ENCODE data around the gene DLGAP3. TPM values are rescaled to one million over a fixed set of nuclear protein-coding genes. Genes with fewer than 3 reads are reported as not detected.
A peak's percentile ranks its signal among the peaks of the same experiment; 100 is the strongest.

The DLGAP3 gene
- total and polyA plus RNA-seq, 9 donors, result 0.15 to 0.95 (median 0.24) TPM

- H3K27me3 ChIP-seq (ENCODE audit: control insufficient read depth, insufficient read depth, low read length), result peaks cover 29% of the 10 kb centered on the region
- 24% methylated on average over 3 of the region's 4 CpGs for WGBS (ENCODE audit: insufficient coverage)
These were observed 39.7 kb downstream of the DLGAP3 start for GRCh38 chr1:34889705-34890104.

DNA sequence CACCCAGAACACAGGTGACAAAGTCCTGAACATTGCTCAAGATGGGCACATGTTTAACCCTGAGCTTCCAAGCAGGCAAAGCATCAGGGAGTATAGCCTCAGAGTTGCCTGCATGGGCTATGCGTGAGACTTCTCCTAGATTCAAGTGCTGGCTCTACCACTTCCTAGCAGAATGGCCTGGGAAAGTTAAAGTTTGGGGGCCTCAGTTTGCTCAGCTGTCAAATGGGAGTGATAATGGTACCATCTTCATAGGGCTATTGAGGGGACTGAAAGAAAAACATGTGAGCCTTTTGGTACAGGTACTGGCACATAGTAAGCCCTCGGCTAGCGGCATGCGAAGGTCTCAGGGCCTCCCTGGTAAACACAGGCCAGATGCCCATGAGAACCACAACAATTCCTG lies 41.9 kb downstream of the DLGAP3 start:
- DNase-seq, result no peak
- Histone ChIP-seq H3K27me3 (ENCODE audit: control insufficient read depth, insufficient read depth, low read length) (peaks cover 44% of the 10 kb centered on the region), H3K27ac (ENCODE audit: low read length) (no peak overlapping the region), H3K4me1 (ENCODE audit: control insufficient read depth, insufficient read depth, low read length) (peaks cover 5% of the 10 kb centered on the region), H3K9me3 (replicated peaks; ENCODE audit: control insufficient read depth, low read depth, low read length) (peaks cover 6% of the 10 kb centered on the region), H3K4me3 (ENCODE audit: low read length) (no peak overlapping the region), H3K36me3 (ENCODE audit: control insufficient read depth, insufficient read depth, low read length) (no peaks in the 10 kb centered on the region)
- 86% methylated on average over 1 of the region's 4 CpGs for WGBS (ENCODE audit: insufficient coverage)

More at GRCh38 chr1:34889705-34890104, 39.7 kb downstream of the DLGAP3 start:
- no peak overlapping the region for H3K27ac ChIP-seq (ENCODE audit: low read length)
- DNase-seq, result no peak
- H3K9me3 ChIP-seq (replicated peaks; ENCODE audit: control insufficient read depth, low read depth, low read length), result peaks cover 7% of the 10 kb centered on the region
- no peaks in the 10 kb centered on the region for H3K36me3 ChIP-seq (ENCODE audit: control insufficient read depth, insufficient read depth, low read length)
- no peak overlapping the region for H3K4me3 ChIP-seq (ENCODE audit: low read length)
- H3K4me1 ChIP-seq (ENCODE audit: control insufficient read depth, insufficient read depth, low read length), result peaks cover 5% of the 10 kb centered on the region

DNA sequence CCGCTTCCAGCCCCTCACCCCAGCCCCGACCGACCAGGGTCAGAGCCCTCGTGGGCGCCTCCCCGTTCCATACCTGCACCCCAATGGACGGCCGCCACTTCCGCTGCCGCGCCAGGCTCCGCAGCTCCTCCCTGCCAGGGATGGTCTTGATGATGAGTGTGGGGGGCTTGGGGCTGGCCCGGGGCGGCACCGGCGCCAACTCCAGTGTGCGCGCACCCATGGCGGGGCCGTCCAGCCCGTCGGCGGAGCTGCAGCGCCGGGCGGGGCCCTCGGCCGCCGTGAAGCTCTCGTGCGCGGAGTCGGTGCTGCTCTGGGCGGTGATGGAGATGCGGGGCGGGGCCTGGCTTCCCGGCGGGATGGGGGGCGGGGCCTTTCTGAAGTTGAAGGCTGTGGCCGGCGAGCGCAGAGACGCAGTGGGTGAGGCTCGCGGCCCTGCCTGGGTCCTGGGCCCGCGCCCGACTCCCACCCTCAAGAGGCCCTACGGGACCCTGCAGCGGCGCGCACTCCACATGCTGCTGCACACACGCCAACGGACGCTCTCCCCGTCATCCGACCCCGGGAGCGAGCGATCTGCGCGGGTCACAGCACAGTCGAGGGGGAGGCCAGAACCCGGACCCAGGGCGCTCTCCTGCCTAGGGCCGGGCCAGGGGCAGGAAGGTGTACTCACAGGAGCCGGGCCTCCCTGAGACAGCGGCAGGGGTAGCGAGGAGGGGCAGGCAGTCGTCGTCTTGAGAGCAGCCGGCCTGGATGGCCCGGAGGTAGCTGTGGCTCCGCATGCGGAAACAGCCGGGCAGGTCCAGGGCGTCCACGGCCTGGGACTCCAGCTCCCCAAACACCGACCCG lies 43.8 kb downstream of the DLGAP3 start:
- Histone ChIP-seq H3K9me3 (replicated peaks; ENCODE audit: control insufficient read depth, low read depth, low read length) (no peaks in the 10 kb centered on the region), H3K36me3 (ENCODE audit: control insufficient read depth, insufficient read depth, low read length) (no peaks in the 10 kb centered on the region), H3K4me1 (ENCODE audit: control insufficient read depth, insufficient read depth, low read length) (peaks cover 5% of the 10 kb centered on the region), H3K4me3 (ENCODE audit: low read length) (peak overlapping the region; percentile 28), H3K27me3 (ENCODE audit: control insufficient read depth, insufficient read depth, low read length) (peaks cover 44% of the 10 kb centered on the region), H3K27ac (ENCODE audit: low read length) (no peak overlapping the region)
- DNase-seq, result no peak
- under 1% methylated on average over 72 of the region's 80 CpGs for WGBS (ENCODE audit: insufficient coverage)

DNA sequence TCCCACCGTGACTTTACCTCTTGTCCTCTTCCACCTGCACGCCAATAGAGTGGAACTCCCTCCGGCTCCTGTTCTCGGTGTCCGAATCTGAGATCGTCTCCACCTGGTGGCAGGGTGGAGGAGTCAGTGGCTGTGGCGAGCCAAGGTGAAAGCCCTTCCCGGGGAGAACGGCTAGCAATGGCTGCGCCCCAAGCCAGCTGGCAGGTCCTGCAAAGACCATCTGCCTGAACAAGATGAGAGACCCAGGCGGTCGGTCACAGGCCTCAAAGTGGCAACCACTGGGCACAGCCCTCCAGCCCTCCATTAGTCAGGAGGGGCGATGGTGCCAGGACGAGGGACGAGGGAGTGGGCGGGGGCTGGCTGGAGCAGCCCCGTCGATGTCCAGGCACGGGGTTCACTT lies 44.5 kb downstream of the DLGAP3 start:
- no peak overlapping the region for H3K4me3 ChIP-seq (ENCODE audit: low read length)
- WGBS (ENCODE audit: insufficient coverage), result 13% methylated on average over 15 of the region's 19 CpGs

GRCh38 chr1:34884536-34884935 lies 44.9 kb downstream of the DLGAP3 start:
- peaks cover 43% of the 10 kb centered on the region for H3K27me3 ChIP-seq (ENCODE audit: control insufficient read depth, insufficient read depth, low read length)
- peaks cover 5% of the 10 kb centered on the region for H3K4me1 ChIP-seq (ENCODE audit: control insufficient read depth, insufficient read depth, low read length)
- no peak overlapping the region for H3K4me3 ChIP-seq (ENCODE audit: low read length)
- H3K36me3 ChIP-seq (ENCODE audit: control insufficient read depth, insufficient read depth, low read length), result no peaks in the 10 kb centered on the region
- no peaks in the 10 kb centered on the region for H3K9me3 ChIP-seq (replicated peaks; ENCODE audit: control insufficient read depth, low read depth, low read length)
- 67% methylated on average over 2 of the region's 3 CpGs for WGBS (ENCODE audit: insufficient coverage)
- DNase-seq, result no peak
- H3K27ac ChIP-seq (ENCODE audit: low read length), result no peak overlapping the region

More for the DNA sequence above, 44.5 kb downstream of the DLGAP3 start:
- Histone ChIP-seq H3K4me1 (ENCODE audit: control insufficient read depth, insufficient read depth, low read length) (peaks cover 5% of the 10 kb centered on the region), H3K9me3 (replicated peaks; ENCODE audit: control insufficient read depth, low read depth, low read length) (no peaks in the 10 kb centered on the region), H3K27me3 (ENCODE audit: control insufficient read depth, insufficient read depth, low read length) (peaks cover 46% of the 10 kb centered on the region), H3K27ac (ENCODE audit: low read length) (no peak overlapping the region), H3K36me3 (ENCODE audit: control insufficient read depth, insufficient read depth, low read length) (no peaks in the 10 kb centered on the region)
- DNase-seq, result no peak

DNA sequence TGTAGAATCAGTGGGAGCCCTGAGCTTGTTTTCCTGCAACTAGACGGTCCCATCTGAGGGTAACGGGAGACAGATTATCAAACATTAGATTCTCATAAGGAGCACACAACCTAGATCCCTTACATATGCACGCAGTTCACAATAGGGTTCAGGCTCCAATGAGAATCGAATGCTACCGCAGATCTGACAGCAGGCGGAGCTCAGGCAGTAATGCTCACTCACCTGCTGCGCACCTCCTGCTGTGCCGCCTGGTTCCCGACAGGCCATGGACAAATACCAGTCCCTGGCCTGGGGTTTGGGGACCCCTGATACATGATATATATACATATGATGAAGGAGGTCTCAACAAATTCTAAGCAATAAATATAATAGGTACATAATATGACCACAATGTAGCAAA lies 50.2 kb downstream of the DLGAP3 start:
- WGBS (ENCODE audit: insufficient coverage), result 44% methylated on average over 3 of the region's 9 CpGs
- H3K27me3 ChIP-seq (ENCODE audit: control insufficient read depth, insufficient read depth, low read length), result peaks cover 24% of the 10 kb centered on the region
- no peaks in the 10 kb centered on the region for H3K36me3 ChIP-seq (ENCODE audit: control insufficient read depth, insufficient read depth, low read length)
- no peak overlapping the region for H3K27ac ChIP-seq (ENCODE audit: low read length)
- DNase-seq, result no peak
- H3K9me3 ChIP-seq (replicated peaks; ENCODE audit: control insufficient read depth, low read depth, low read length), result no peaks in the 10 kb centered on the region
- H3K4me1 ChIP-seq (ENCODE audit: control insufficient read depth, insufficient read depth, low read length), result peaks cover 6% of the 10 kb centered on the region
- H3K4me3 ChIP-seq (ENCODE audit: low read length), result no peak overlapping the region

DNA sequence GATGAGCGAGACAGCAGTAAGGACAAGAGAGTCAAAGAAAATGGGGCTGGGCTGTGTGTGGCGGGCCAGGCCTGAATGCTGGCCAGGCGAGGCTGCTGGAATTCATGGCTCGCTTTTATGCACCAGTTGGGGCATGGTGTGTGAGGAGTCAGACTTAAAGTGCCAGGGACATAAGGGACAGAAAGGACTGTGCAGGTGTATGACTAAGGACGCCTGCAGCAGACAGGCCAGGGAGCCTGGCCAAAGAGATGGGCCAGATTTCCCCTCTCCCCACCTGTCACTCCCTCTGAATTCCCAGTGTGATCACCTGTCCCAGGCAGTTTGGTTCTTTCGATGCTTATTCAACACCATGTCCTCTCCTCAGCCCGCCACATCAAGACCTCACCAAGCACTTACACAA lies 53.0 kb downstream of the DLGAP3 start:
- Histone ChIP-seq H3K27me3 (ENCODE audit: control insufficient read depth, insufficient read depth, low read length) (peaks cover 17% of the 10 kb centered on the region), H3K36me3 (ENCODE audit: control insufficient read depth, insufficient read depth, low read length) (no peaks in the 10 kb centered on the region), H3K4me1 (ENCODE audit: control insufficient read depth, insufficient read depth, low read length) (peaks cover 8% of the 10 kb centered on the region), H3K27ac (ENCODE audit: low read length) (no peak overlapping the region), H3K4me3 (ENCODE audit: low read length) (no peak overlapping the region), H3K9me3 (replicated peaks; ENCODE audit: control insufficient read depth, low read depth, low read length) (no peaks in the 10 kb centered on the region)
- no peak for DNase-seq
- WGBS (ENCODE audit: insufficient coverage), result 85% methylated on average over 4 of the region's 7 CpGs

GRCh38 chr1:34874296-34874952 lies 55.0 kb downstream of the DLGAP3 start:
- Histone ChIP-seq H3K4me1 (ENCODE audit: control insufficient read depth, insufficient read depth, low read length) (peaks cover 8% of the 10 kb centered on the region), H3K27ac (ENCODE audit: low read length) (no peak overlapping the region), H3K9me3 (replicated peaks; ENCODE audit: control insufficient read depth, low read depth, low read length) (no peaks in the 10 kb centered on the region), H3K4me3 (ENCODE audit: low read length) (no peak overlapping the region), H3K36me3 (ENCODE audit: control insufficient read depth, insufficient read depth, low read length) (no peaks in the 10 kb centered on the region), H3K27me3 (ENCODE audit: control insufficient read depth, insufficient read depth, low read length) (peaks cover 14% of the 10 kb centered on the region)
- WGBS (ENCODE audit: insufficient coverage), result no CpG with 5 or more reads among the region's 4 CpGs
- DNase-seq, result peak; percentile 46

DNA sequence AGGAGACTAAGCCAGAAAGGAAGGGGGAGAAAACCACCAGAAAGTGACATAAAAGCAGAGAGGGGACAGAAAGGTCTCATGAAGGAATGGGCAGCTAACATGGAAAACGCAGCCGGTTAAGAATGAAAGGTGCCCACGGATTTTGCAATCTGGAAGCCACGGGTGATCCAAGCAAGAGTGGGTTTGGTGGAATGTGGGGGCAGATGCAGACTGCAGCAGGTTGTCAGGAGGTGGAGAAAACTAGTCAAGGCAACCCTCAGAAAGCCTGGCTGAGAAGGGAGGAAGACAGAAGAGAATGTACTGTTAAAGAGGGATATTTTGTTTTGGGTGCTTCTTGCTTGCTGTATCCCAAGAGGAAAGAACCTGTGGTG lies 57.3 kb downstream of the DLGAP3 start:
- Histone ChIP-seq H3K4me3 (ENCODE audit: low read length) (no peak overlapping the region), H3K9me3 (replicated peaks; ENCODE audit: control insufficient read depth, low read depth, low read length) (no peaks in the 10 kb centered on the region), H3K27me3 (ENCODE audit: control insufficient read depth, insufficient read depth, low read length) (peaks cover 11% of the 10 kb centered on the region), H3K27ac (ENCODE audit: low read length) (no peak overlapping the region), H3K36me3 (ENCODE audit: control insufficient read depth, insufficient read depth, low read length) (no peaks in the 10 kb centered on the region), H3K4me1 (ENCODE audit: control insufficient read depth, insufficient read depth, low read length) (peaks cover 8% of the 10 kb centered on the region)
- DNase-seq, result no peak
- 94% methylated on average over 4 of the region's 4 CpGs for WGBS (ENCODE audit: insufficient coverage)

DNA sequence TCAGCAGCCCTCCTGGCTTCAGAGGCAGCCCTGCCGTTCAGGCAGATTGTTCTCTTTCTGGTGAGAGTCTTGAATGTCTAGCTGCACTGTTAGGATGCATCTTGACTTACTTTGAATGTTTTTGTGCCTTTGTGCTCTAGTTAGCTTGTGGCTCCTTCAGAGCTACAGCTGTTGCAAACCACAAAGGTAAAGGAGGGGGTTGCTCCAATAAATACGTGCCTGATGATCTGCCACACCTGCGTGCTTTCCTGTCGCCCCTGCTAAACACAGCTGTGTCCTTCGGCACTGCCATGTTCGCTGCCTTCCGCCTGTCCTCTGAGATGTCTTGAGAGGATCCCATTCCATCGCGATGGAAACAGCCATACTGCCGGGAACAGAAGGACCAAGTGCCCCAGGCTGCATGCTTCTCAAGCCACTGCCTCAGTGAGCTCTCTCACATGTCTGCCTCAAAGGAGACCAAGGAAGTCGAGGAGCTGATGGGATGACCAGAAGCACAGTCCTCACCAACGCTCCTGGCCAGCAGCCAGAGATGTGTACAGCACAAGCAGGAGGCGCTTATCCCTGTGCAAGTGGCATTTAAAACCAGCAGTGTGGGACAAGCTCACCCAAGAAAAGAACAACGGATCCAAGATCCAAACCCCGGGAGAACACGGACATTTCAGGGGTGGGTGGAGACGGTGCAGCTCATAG lies 57.9 kb downstream of the DLGAP3 start:
- Histone ChIP-seq H3K4me1 (ENCODE audit: control insufficient read depth, insufficient read depth, low read length) (peaks cover 9% of the 10 kb centered on the region), H3K27me3 (ENCODE audit: control insufficient read depth, insufficient read depth, low read length) (peaks cover 8% of the 10 kb centered on the region), H3K27ac (ENCODE audit: low read length) (no peak overlapping the region), H3K36me3 (ENCODE audit: control insufficient read depth, insufficient read depth, low read length) (no peaks in the 10 kb centered on the region), H3K9me3 (replicated peaks; ENCODE audit: control insufficient read depth, low read depth, low read length) (no peaks in the 10 kb centered on the region), H3K4me3 (ENCODE audit: low read length) (no peak overlapping the region)
- 71% methylated on average over 16 of the region's 17 CpGs for WGBS (ENCODE audit: insufficient coverage)
- no peak for DNase-seq

Data from muscle of leg (tissue), 11 donors.